Fibroblast of villous mesenchyme (primary cell): ENCODE data around the gene TMEM164. TPM values are rescaled to one million over a fixed set of nuclear protein-coding genes. Genes with fewer than 3 reads are reported as not detected.

Experiments
- DNase-seq: peaks from one replicate; pipeline ENCODE4 v3.0.0-alpha.2; 2010; ENCODE audit warnings: low read depth
- H3K4me3 ChIP-seq: 2 replicates; pipeline ENCODE4 v1.5.1; 2011; ENCODE audit warnings: low read depth, mild to moderate bottlenecking, low read length
- CTCF ChIP-seq: IDR thresholded peaks from 2 replicates; pipeline ENCODE4 v1.5.1; 2012; ENCODE audit warnings: low read depth, mild to moderate bottlenecking, low read length; ENCODE audit not compliant: insufficient read depth
- total RNA-seq: library from RNA; depleted of rRNA; stranded (reverse); fragments of >200 nt; gene quantifications from 2 replicates; pipeline ENCODE4 v1.2.3, GENCODE V29; 2012

Gene TMEM164
- total RNA-seq, 1 donor: 11.7 TPM

- no peak for TF ChIP-seq CTCF
Measured at GRCh38 chrX:110208092-110208491, 205.2 kb downstream of the TMEM164 start.

GRCh38 chrX:110210417-110211139 is 207.7 kb downstream of the TMEM164 start:
- TF ChIP-seq CTCF: no peak

More at GRCh38 chrX:110208092-110208491, 205.2 kb downstream of the TMEM164 start:
- no peak overlapping the region for H3K4me3 ChIP-seq
- no peak for DNase-seq

GRCh38 chrX:110211340-110211739 is 208.4 kb downstream of the TMEM164 start:
- TF ChIP-seq CTCF: no peak
- no peak for DNase-seq
- H3K4me3 ChIP-seq: no peak overlapping the region

More at GRCh38 chrX:110210417-110211139, 207.7 kb downstream of the TMEM164 start:
- DNase-seq: peak; percentile 92
- H3K4me3 ChIP-seq: no peak overlapping the region

- peak; percentile 30 for TF ChIP-seq CTCF
- no peak for DNase-seq
- H3K4me3 ChIP-seq: no peak overlapping the region
Measured at GRCh38 chrX:110212299-110212698, 209.4 kb downstream of the TMEM164 start.

- H3K4me3 ChIP-seq: no peak overlapping the region
- DNase-seq: no peak
- TF ChIP-seq CTCF: no peak
Measured at GRCh38 chrX:110213183-110213582, 210.3 kb downstream of the TMEM164 start.

- no peak for TF ChIP-seq CTCF
Measured at GRCh38 chrX:110214684-110215083, 211.8 kb downstream of the TMEM164 start.

GRCh38 chrX:110215411-110215810 is 212.5 kb downstream of the TMEM164 start:
- H3K4me3 ChIP-seq: no peak overlapping the region
- TF ChIP-seq CTCF: no peak
- DNase-seq: peak; percentile 22

More at GRCh38 chrX:110214684-110215083, 211.8 kb downstream of the TMEM164 start:
- no peak overlapping the region for H3K4me3 ChIP-seq
- DNase-seq: no peak
